Liver (tissue), 9 donors: ENCODE data around the gene AMBRA1. TPM values are rescaled to one million over a fixed set of nuclear protein-coding genes. Genes with fewer than 3 reads are reported as not detected.

Experiments used
- DNase-seq: peaks from one replicate; pipeline ENCODE4 v3.0.0-alpha.2; 2017; ENCODE audit warnings: low spot score
- H3K27ac ChIP-seq, 2 donors: one replicate each; pipeline ENCODE4 v1.7.0; 2013; ENCODE audit warnings: inconsistent platforms in 2 of 2, low read length in 2 of 2, control low read depth in 1 of 2, low read depth in 1 of 2, mild to moderate bottlenecking in 1 of 2
- H3K27me3 ChIP-seq, 4 donors: one replicate each; pipeline versions ENCODE4 v1.6.1 to v1.7.0; 2013; ENCODE audit warnings: low read length in 3 of 4, inconsistent platforms in 1 of 4, mild to moderate bottlenecking in 1 of 4, moderate library complexity in 1 of 4; ENCODE audit not compliant: control insufficient read depth in 4 of 4, insufficient read depth in 4 of 4
- H3K36me3 ChIP-seq, 4 donors: one replicate each; pipeline versions ENCODE4 v1.6.1 to v1.7.0; 2013; ENCODE audit warnings: low read length in 3 of 4, mild to moderate bottlenecking in 3 of 4, low read depth in 1 of 4, moderate library complexity in 1 of 4; ENCODE audit not compliant: control insufficient read depth in 4 of 4, insufficient read depth in 3 of 4
- H3K4me1 ChIP-seq, 4 donors: one replicate each; pipeline versions ENCODE4 v1.6.1 to v1.7.0; 2013; ENCODE audit warnings: low read length in 3 of 4, mild to moderate bottlenecking in 3 of 4, moderate library complexity in 1 of 4; ENCODE audit not compliant: control insufficient read depth in 4 of 4, insufficient read depth in 4 of 4
- H3K4me3 ChIP-seq, 3 donors: one replicate each; pipeline versions ENCODE4 v1.6.1 to v1.7.0; 2013; ENCODE audit warnings: low read length in 3 of 3, control low read depth in 1 of 3, low read depth in 1 of 3, mild to moderate bottlenecking in 1 of 3
- H3K9ac ChIP-seq, 2 donors: one replicate each; pipeline ENCODE4 v1.7.0; 2013; ENCODE audit warnings: low read length in 2 of 2, mild to moderate bottlenecking in 2 of 2, moderate library complexity in 2 of 2, control low read depth in 1 of 2, low read depth in 1 of 2
- H3K9me3 ChIP-seq, 4 donors: one replicate each; pipeline versions ENCODE4 v1.6.1 to v1.7.0; 2013; ENCODE audit warnings: low read length in 3 of 4; ENCODE audit not compliant: control insufficient read depth in 4 of 4
- ATF3 ChIP-seq: IDR thresholded peaks from 2 replicates; pipeline ENCODE4 v1.6.1; 2016; ENCODE audit warnings: antibody characterized with exemption
- CTCF ChIP-seq: fragments of 150-350 bp; IDR thresholded peaks from 2 replicates; pipeline ENCODE4 v1.5.1; 2017; ENCODE audit warnings: improper control_type of control experiment, low read depth, low read length; ENCODE audit not compliant: missing input control
- EGR1 ChIP-seq, 2 donors: IDR thresholded peaks; 2 replicates each; pipeline ENCODE4 v1.6.1; 2016 to 2018; ENCODE audit warnings: antibody characterized with exemption in 2 of 2, low read depth in 2 of 2
- FOXA2 ChIP-seq: IDR thresholded peaks from 2 replicates; pipeline ENCODE4 v1.6.1; 2016; ENCODE audit warnings: antibody characterized with exemption
- GABPA ChIP-seq, 2 donors: IDR thresholded peaks in 1 of 2; conservative IDR thresholded peaks in 1 of 2; 2 replicates each; pipeline ENCODE4 v1.6.1; 2016; ENCODE audit warnings: antibody characterized with exemption in 2 of 2, mild to moderate bottlenecking in 1 of 2, moderate library complexity in 1 of 2
- HNF4A ChIP-seq, 2 donors: conservative IDR thresholded peaks; 2 replicates each; pipeline ENCODE4 v1.6.1; 2016; ENCODE audit warnings: antibody characterized with exemption in 2 of 2, mild to moderate bottlenecking in 2 of 2
- HNF4G ChIP-seq: IDR thresholded peaks from 2 replicates; pipeline ENCODE4 v1.6.1; 2016; ENCODE audit warnings: antibody characterized with exemption
- JUND ChIP-seq, 2 donors: IDR thresholded peaks; 2 replicates each; pipeline ENCODE4 v1.6.1; 2016; ENCODE audit warnings: antibody characterized with exemption in 2 of 2
- NR2F2 ChIP-seq: IDR thresholded peaks from 2 replicates; pipeline ENCODE4 v1.6.1; 2016; ENCODE audit warnings: antibody characterized with exemption
- RAD21 ChIP-seq, 2 donors: IDR thresholded peaks; 2 replicates each; pipeline ENCODE4 v1.6.1; 2016; ENCODE audit warnings: antibody characterized with exemption in 2 of 2, mild to moderate bottlenecking in 2 of 2
- RXRA ChIP-seq, 2 donors: IDR thresholded peaks; 2 replicates each; pipeline ENCODE4 v1.6.1; 2017 to 2018; ENCODE audit warnings: antibody characterized with exemption in 2 of 2, mild to moderate bottlenecking in 1 of 2
- SP1 ChIP-seq: IDR thresholded peaks from 2 replicates; pipeline ENCODE4 v1.6.1; 2018; ENCODE audit warnings: antibody characterized with exemption, mild to moderate bottlenecking
- TAF1 ChIP-seq: conservative IDR thresholded peaks from 2 replicates; pipeline ENCODE4 v1.6.1; 2016; ENCODE audit warnings: antibody characterized with exemption, mild to moderate bottlenecking
- YY1 ChIP-seq: IDR thresholded peaks from 2 replicates; pipeline ENCODE4 v1.6.1; 2016; ENCODE audit warnings: antibody characterized with exemption, mild to moderate bottlenecking
- ZBTB33 ChIP-seq: IDR thresholded peaks from 2 replicates; pipeline ENCODE4 v1.6.1; 2016; ENCODE audit warnings: antibody characterized with exemption
- WGBS: extraction: QIAGEN DNeasy Blood & Tissue Kit; methylation state at CpG from one replicate; pipeline ENCODE4 v1.1.7; 2013; 5-methylcytosine and 5-hydroxymethylcytosine counted together
- polyA plus RNA-seq, 2 donors: library from polyadenylated mRNA; stranded (reverse) in 1 of 2; unstranded in 1 of 2; fragments of 200-250 nt in 1 of 2; fragments of >200 nt in 1 of 2; fragmentation: Nextera tagmentation in 1 of 2; extraction: Ambion mirVana in 1 of 2; gene quantifications; one replicate each; pipeline versions ENCODE4 v1.2.1 to v1.2.3, GENCODE V29; 2013 to 2015
- total RNA-seq, 2 donors: library from RNA; depleted of rRNA; stranded (reverse); fragments of >200 nt; gene quantifications; one replicate each; pipeline ENCODE4 v1.2.3, GENCODE V29; 2014
- TF ChIP-seq, protein P1 (sequence below): IDR thresholded peaks from 2 replicates; pipeline ENCODE4 v1.6.1; 2016; ENCODE audit warnings: antibody characterized with exemption
- TF ChIP-seq, protein P2 (sequence below): IDR thresholded peaks from 2 replicates; pipeline ENCODE4 v1.6.1; 2016; ENCODE audit warnings: antibody characterized with exemption, mild to moderate bottlenecking
- donor health status: healthy.
- donor health status: healthy.
- donor health status: healthy.
- donor health status: healthy.
- donor health status: healthy.

The AMBRA1 gene
- total and polyA plus RNA-seq, 4 donors, result 3.7 to 25.7 (median 15.1) TPM

GRCh38 chr11:46376258-46377050 is 217.4 kb downstream of the AMBRA1 start:
- H3K27me3 ChIP-seq, result no peaks in the 10 kb centered on the region
- DNase-seq, result no peak
- peaks cover 0 to 5% (median 0%) of the 10 kb centered on the region in 4 donors for H3K4me1 ChIP-seq
- 97% methylated on average over 19 of the region's 19 CpGs for WGBS
- H3K9ac ChIP-seq, result no peak overlapping the region
- no peak overlapping the region for H3K27ac ChIP-seq
- peaks cover 7 to 47% (median 15%) of the 10 kb centered on the region in 4 donors for H3K36me3 ChIP-seq
- no peak overlapping the region for H3K4me3 ChIP-seq
- H3K9me3 ChIP-seq, result no peaks in the 10 kb centered on the region
- TF ChIP-seq HNF4G (no peak), YY1 (no peak), ZBTB33 (no peak), SP1 (no peak), NR2F2 (no peak), JUND (IDR thresholded peaks at IDR 0.05) (no peak), EGR1 (IDR thresholded peaks at IDR 0.05; ENCODE audit: low read depth in 2 of 2) (no peak), RAD21 (IDR thresholded peaks at IDR 0.05) (no peak), FOXA2 (no peak), ATF3 (no peak), CTCF (no peak), TAF1 (no peak), GABPA (IDR thresholded peaks at IDR 0.05 in 1 of 2, conservative IDR thresholded peaks at IDR 0.05 in 1 of 2) (no peak), RXRA (IDR thresholded peaks at IDR 0.05) (no peak), HNF4A (conservative IDR thresholded peaks at IDR 0.05) (no peak)
- TF ChIP-seq, protein P1, sequence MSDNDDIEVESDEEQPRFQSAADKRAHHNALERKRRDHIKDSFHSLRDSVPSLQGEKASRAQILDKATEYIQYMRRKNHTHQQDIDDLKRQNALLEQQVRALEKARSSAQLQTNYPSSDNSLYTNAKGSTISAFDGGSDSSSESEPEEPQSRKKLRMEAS, result no peak
- TF ChIP-seq, protein P2, sequence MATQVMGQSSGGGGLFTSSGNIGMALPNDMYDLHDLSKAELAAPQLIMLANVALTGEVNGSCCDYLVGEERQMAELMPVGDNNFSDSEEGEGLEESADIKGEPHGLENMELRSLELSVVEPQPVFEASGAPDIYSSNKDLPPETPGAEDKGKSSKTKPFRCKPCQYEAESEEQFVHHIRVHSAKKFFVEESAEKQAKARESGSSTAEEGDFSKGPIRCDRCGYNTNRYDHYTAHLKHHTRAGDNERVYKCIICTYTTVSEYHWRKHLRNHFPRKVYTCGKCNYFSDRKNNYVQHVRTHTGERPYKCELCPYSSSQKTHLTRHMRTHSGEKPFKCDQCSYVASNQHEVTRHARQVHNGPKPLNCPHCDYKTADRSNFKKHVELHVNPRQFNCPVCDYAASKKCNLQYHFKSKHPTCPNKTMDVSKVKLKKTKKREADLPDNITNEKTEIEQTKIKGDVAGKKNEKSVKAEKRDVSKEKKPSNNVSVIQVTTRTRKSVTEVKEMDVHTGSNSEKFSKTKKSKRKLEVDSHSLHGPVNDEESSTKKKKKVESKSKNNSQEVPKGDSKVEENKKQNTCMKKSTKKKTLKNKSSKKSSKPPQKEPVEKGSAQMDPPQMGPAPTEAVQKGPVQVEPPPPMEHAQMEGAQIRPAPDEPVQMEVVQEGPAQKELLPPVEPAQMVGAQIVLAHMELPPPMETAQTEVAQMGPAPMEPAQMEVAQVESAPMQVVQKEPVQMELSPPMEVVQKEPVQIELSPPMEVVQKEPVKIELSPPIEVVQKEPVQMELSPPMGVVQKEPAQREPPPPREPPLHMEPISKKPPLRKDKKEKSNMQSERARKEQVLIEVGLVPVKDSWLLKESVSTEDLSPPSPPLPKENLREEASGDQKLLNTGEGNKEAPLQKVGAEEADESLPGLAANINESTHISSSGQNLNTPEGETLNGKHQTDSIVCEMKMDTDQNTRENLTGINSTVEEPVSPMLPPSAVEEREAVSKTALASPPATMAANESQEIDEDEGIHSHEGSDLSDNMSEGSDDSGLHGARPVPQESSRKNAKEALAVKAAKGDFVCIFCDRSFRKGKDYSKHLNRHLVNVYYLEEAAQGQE, result no peak
